ENCODE data around the gene SCNN1A. TPM values are rescaled to one million over a fixed set of nuclear protein-coding genes. Genes with fewer than 3 reads are reported as not detected.

The SCNN1A gene
- total RNA-seq, 1 experiment from 2014 or later = 111 TPM

- peak; percentile 82 for DNase-seq
- H3K79me1 ChIP-seq (ENCODE audit: insufficient read depth, low read depth, low read length, poor library complexity, severe bottlenecking) = no peaks in the 10 kb centered on the region
- no peaks in the 10 kb centered on the region for H3K27me3 Mint-ChIP-seq (ENCODE audit: low read depth)
- H4K20me1 ChIP-seq (ENCODE audit: control insufficient read depth, insufficient read depth, insufficient read length) = no peaks in the 10 kb centered on the region
- H4K91ac ChIP-seq (ENCODE audit: insufficient read length, low read depth, low read length) = no peak overlapping the region
- H3K56ac ChIP-seq (ENCODE audit: insufficient read length, low read depth, low read length) = no peak overlapping the region
- peak overlapping the region; percentile 39 to 74 for H3K4me3 Mint-ChIP-seq
- no peak overlapping the region for H3K23ac ChIP-seq (ENCODE audit: insufficient read length, low read depth, low read length)
- no peak overlapping the region for H4K5ac ChIP-seq (ENCODE audit: insufficient read length, low read depth, low read length)
- H3K36me3 Mint-ChIP-seq (ENCODE audit: insufficient read depth in 1 of 3, low read depth in 3 of 3) = peaks cover 24 to 64% (median 59%) of the 10 kb centered on the region in 3 experiments
- H2BK12ac ChIP-seq (ENCODE audit: insufficient read length, low read depth, low read length) = no peak overlapping the region
- H3K4ac ChIP-seq (ENCODE audit: low read depth, low read length) = no peak overlapping the region
- whole genome bisulfite sequencing (ENCODE audit: extremely low coverage, insufficient read length, low lambda C conversion rate) = no CpG with 5 or more reads among the region's 59 CpGs
- H3K27ac Mint-ChIP-seq = no peak overlapping the region; a peak in 1 of 7 replicates
- H3K27ac ChIP-seq (ENCODE audit: insufficient read length, low read depth, low read length) = no peak overlapping the region
- no peak overlapping the region for H3K18ac ChIP-seq (ENCODE audit: insufficient read length, low read depth, low read length)
- H3K14ac ChIP-seq (ENCODE audit: insufficient read depth, low read length) = no peak overlapping the region; the same call in 1 of the 2 replicates
- H3K4me1 Mint-ChIP-seq = peaks cover 11 to 15% of the 10 kb centered on the region in 2 experiments
- H3K79me2 ChIP-seq (ENCODE audit: insufficient read depth, low read length) = peaks cover 2% of the 10 kb centered on the region; the same call in 1 of the 2 replicates
- H3K23me2 ChIP-seq (ENCODE audit: insufficient read length, low read depth, low read length, poor library complexity, severe bottlenecking) = peaks cover 4% of the 10 kb centered on the region
- no peaks in the 10 kb centered on the region; a peak in 1 of 5 replicates for H3K9me3 Mint-ChIP-seq
- H2BK15ac ChIP-seq (ENCODE audit: low read depth, low read length) = no peak overlapping the region
- H3K4me2 ChIP-seq (ENCODE audit: insufficient read depth, insufficient read length, low read length) = peak overlapping the region; percentile 46
- H2BK5ac ChIP-seq (ENCODE audit: insufficient read length, low read length) = no peak overlapping the region
- H2BK20ac ChIP-seq (ENCODE audit: low read depth, low read length, poor library complexity, severe bottlenecking) = no peak overlapping the region
- H2AK5ac ChIP-seq (ENCODE audit: insufficient read length, low read length) = no peak overlapping the region
- H4K8ac ChIP-seq (replicated peaks; ENCODE audit: insufficient read length, low read depth, low read length) = no peak overlapping the region
- H2AFZ ChIP-seq (ENCODE audit: low read length) = no peak overlapping the region
- H3K27me3 ChIP-seq (ENCODE audit: insufficient read depth, low read length) = no peaks in the 10 kb centered on the region
- peak; percentile 23; the same call in 1 of the 3 replicates for TF ChIP-seq CTCF (conservative IDR thresholded peaks at IDR 0.05)
- no peaks in the 10 kb centered on the region; the same call in 1 of the 2 replicates for H3K4me1 ChIP-seq (ENCODE audit: insufficient read depth, low read length)
- H2BK120ac ChIP-seq (ENCODE audit: low read depth, low read length, poor library complexity, severe bottlenecking) = no peak overlapping the region
- no peaks in the 10 kb centered on the region for H3K9me3 ChIP-seq (ENCODE audit: control insufficient read depth, low read depth, low read length)
- no peak overlapping the region for H3K9ac ChIP-seq (ENCODE audit: extremely low read depth, insufficient read length, low read length)
- H3T11ph ChIP-seq (ENCODE audit: low read length) = no peak overlapping the region
Observed at GRCh38 chr12:6363330-6364043, 11.9 kb downstream of the SCNN1A start.

Data from H9 (cell line).